Activated T-cell treated with anti-CD3 and anti-CD28 coated beads, Interleukin-2, amount 50 U/mL, for 48 hours (primary cell): ENCODE results near the gene ATP7B.

ENCODE experiments used
- DNase-seq, 2 experiments: peaks; one replicate each; pipeline ENCODE4 v3.0.0-alpha.2; 2020

ATP7B gene

DNA sequence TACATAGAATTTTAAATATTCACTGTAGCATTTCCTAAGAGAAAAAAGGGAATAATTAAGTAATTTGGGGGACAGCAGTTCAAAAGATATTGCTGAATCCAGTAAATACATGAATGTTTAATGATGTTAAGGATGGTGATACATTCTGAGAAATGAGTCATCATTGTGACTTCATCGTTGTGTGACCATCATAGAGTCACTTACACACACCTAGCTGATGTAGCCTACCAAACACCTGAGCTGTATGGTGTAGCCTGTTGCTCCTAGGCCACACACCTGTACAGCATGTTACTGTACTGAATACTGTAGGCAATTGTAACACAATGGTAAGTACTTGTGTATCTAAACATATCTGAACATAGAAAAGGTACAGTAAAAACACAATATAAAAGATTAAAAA is 34.8 kb downstream of the ATP7B start:
- DNase-seq: no peak

GRCh38 chr13:51974482-51974881 is 36.8 kb downstream of the ATP7B start:
- no peak for DNase-seq

DNA sequence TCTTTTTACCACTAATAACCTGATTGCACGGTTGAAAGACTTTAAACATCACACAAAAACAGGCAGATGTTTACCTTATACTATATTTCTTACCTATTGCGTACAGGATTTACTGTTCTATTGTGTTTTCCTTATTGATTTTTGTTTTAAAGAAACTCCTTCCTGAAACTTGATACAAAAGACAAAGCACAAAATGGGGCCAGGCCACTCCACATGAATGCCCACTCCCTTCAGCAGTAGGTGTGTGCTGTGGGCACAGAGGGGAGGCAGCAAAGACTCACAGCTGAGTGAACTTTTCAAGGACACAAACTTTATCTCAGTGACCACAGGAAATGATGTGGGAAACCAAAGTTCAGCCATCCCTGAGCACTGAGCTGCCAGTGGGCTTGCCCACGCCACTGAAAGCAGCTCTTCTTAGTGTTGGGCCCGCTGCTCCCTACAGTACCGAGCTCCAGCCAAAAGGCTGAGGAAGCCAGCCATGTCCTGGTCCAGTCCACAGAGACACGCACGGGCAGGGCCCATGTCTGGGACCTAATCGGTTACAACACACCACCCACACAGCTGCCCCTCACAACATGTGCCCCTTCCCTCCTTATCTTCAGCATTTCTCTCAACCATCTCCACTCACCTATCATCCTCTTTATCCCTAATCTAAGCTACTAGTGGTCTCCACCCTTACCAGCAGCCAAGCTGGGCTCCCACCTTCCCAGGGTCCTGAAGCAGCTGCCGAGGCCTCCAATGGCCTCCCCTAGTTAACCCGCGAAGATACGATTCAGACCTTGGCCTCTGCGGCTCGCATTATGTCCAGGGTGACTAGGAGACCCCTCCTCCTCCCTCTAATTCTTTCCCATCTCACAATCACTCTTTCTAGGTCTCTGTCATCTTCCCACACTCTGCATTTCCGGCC is 39.5 kb downstream of the ATP7B start:
- no peak for DNase-seq

DNA sequence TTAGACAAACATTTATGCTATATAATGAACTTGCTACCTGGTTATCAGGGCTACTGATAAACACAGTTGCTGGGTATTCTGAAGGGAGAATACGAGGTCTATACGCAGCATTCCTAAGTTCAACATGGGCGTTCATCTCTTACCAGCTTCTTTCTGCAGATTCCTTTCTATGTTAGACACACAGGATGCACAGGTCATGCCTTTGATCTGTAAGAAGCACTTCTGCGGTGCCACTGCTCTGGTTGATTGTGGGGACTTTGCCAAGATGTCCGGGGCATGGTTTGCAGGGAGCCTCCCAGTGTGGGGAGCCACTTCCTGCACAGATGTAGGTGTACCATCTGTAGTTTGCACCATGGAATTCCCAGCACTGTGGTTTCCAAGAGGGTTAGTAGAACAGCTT is 40.9 kb downstream of the ATP7B start:
- no peak for DNase-seq

- DNase-seq: no peak
Measured at GRCh38 chr13:51967482-51968446, 43.5 kb downstream of the ATP7B start.

DNA sequence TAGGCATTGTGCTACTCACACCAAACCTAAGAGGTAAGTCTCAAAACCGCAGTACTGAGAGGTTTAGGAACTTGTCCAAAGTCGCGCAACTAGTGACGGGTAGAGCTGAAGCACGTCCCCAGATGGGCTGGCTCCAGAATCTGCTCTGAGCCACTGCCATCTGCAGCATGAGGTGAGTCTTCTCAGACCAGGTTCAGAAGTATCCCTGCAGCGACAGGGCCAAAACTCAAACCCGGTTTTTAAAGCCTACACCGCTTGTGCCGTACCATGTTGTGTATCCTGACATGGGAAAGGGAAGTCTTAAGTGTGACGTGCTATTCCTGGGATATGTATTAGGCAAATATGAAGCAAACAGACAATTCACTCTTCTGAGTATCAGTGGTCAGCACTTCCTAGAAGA is 45.1 kb downstream of the ATP7B start:
- DNase-seq: no peak

DNA sequence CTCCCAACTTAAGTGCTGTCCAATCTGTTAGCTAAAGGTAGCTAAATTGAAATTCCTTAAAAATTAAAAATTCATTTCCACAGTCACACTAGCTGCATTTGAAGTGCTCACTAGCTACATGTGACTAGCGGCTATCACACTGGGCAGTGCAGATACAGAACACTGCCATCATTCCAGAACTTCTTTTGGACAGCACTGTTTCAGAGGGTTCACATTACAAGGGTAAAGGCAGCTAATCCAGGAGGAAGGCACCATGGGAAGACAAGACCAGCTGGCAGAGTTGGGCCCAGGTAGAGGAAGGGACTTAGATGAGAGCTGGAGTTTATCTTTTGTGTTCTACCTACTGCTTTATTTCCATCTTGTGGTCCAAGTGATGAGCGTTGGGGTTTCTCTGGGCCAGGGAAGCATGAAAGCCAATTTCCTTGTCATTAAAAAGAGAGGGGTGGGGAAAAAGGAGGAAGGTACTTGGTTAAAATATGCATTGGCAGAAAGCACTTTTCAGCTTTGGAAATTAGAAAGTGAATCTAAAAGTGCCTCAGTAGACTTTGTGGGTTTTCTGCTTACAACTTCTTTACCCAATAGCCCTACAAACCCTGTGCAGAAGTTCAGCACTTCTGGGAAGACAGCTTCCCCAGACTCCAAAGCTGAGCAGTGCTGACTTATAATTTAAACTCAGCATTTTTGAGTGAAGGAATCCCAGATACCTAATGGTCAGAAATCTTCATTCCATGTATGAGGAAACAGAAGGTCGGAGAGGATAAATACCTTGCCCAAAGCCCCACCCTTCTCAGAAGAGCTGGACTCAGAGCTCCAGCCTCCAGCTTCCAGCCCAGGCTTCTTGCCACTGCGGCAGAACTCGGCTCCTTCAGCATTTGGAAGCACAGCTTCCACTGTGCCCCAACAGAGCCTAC is 49.5 kb downstream of the ATP7B start:
- DNase-seq: no peak

DNA sequence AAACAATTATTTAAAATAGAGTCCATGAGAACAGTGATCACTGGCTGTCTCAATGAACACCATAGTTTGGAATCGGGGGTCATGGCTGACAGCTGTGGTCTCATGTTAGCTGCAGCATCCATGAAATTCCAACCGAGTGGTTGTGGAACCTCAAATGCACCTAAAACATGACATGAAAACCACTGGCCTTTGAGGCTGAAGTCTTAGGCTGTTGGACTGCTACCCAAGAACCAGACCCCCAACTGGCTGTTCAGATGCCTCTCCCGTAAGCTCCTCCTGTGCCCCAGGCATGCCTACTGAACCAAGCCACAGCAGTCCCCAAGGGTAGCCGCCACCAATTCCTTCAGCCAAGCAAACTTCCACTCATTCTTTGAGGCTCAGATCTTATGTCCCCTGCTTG is 50.5 kb downstream of the ATP7B start:
- no peak for DNase-seq

- no peak for DNase-seq
Measured at GRCh38 chr13:51959773-51960172, 51.5 kb downstream of the ATP7B start.

- DNase-seq: no peak
Measured at GRCh38 chr13:51958217-51958547, 53.1 kb downstream of the ATP7B start.

GRCh38 chr13:51957377-51958216 is 53.7 kb downstream of the ATP7B start:
- DNase-seq: no peak

DNA sequence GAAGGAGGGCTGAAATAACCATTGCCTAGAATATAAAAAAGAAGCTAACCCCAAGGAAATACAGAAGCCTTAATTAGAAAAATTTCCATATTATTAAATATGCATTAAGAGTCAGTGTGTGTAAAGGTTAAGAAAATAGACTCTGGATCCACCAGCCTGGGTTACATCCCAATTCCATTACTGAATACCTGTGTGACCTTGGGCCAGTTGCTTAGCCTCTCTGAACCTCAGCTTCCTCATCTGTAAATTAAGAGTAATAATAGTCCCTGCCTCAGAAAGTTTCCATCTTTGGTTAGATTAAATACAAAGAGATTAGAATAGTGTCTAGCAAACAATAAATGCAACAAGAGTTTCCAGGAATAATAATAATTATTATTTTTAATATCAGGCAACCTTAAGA is 54.5 kb downstream of the ATP7B start:
- DNase-seq: no peak

GRCh38 chr13:51955816-51956603 is 55.2 kb downstream of the ATP7B start:
- DNase-seq: no peak

DNA sequence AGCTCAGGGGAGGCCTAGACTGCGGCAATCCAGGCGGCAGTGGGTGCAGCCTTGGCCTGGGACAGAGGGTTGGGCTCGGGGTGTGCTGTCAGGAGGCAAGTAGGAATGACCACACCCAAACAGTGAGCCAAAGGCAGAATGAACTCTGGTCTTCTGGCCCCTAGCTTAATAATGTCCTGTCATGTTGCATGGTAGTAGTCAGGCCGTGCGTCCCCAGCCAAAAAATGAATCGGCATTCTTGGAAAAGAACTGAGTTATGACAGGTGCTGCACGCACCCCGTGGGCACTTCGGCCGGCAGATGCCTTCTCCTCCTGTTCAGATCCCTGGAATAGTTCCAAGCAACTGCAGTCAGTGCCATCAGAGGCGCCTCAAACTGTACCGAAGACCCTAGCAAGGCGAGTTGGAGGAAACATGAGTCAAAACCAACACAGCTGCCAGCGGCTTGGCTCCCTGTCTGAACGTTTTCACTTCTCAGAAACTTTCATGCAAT is 55.9 kb downstream of the ATP7B start:
- no peak for DNase-seq

- DNase-seq: no peak
Measured at GRCh38 chr13:51953347-51954195, 57.7 kb downstream of the ATP7B start.

GRCh38 chr13:51950722-51951121 is 60.5 kb downstream of the ATP7B start:
- DNase-seq: no peak

- no peak for DNase-seq
Measured at GRCh38 chr13:51946163-51946669, 65.0 kb downstream of the ATP7B start.

DNA sequence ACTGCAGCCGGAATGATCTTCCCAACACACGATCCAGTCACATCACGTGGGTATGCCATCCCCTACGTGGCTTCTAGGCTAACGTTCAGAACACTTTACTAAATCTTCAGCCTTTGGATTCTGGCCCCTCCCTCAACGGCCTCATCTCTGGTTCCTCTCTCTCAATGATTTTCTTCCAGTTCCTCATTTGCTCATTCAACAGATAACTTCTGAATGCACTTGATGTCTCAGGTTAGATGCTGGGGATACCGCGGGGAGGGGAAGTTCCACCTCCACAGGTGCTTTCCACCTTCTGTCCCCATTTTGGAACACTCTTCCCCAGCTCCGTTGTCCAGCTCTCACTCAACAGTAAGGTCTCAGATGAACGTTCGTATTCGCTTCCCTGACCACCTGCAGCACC is 66.1 kb downstream of the ATP7B start:
- DNase-seq: no peak

DNA sequence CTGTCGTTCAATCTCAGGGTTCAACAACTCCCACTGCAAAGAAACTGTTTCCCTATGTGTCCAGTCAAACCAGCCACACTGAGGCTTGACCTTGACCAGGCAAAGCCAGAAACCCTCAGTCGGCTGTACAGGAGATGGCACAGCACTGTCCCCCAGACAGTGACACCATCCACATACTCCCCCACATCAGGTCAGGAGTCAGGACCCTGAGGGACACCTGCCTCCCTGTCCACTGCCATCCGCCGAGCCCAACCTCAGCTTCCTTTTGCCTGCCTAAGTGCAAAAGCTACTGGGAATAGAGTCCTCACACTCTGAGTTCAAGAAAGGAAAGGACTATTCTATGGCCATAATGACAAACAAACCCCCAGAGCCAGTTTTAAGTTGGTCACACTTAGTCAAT is 66.8 kb downstream of the ATP7B start:
- DNase-seq: no peak

- DNase-seq: no peak
Measured at GRCh38 chr13:51943721-51944120, 67.5 kb downstream of the ATP7B start.
